ENCODE measurements around the gene TGFB1. TPM values are rescaled to one million over a fixed set of nuclear protein-coding genes. Genes with fewer than 3 reads are reported as not detected.
"Not testable (repeated sequence)": the region's sequence is repeated elsewhere in the genome, so short reads cannot be mapped to it uniquely, and the experiment has no call there.

TGFB1 gene
- total RNA-seq, 4 donors from 2014 or later = 11.4 to 26.9 (median 22.2) TPM

- intact Hi-C loops (cut with DNase I; ENCODE audit: low total_unique reads) = no loop called here
- TF ChIP-seq, protein P1, sequence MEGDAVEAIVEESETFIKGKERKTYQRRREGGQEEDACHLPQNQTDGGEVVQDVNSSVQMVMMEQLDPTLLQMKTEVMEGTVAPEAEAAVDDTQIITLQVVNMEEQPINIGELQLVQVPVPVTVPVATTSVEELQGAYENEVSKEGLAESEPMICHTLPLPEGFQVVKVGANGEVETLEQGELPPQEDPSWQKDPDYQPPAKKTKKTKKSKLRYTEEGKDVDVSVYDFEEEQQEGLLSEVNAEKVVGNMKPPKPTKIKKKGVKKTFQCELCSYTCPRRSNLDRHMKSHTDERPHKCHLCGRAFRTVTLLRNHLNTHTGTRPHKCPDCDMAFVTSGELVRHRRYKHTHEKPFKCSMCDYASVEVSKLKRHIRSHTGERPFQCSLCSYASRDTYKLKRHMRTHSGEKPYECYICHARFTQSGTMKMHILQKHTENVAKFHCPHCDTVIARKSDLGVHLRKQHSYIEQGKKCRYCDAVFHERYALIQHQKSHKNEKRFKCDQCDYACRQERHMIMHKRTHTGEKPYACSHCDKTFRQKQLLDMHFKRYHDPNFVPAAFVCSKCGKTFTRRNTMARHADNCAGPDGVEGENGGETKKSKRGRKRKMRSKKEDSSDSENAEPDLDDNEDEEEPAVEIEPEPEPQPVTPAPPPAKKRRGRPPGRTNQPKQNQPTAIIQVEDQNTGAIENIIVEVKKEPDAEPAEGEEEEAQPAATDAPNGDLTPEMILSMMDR (IDR thresholded peaks at IDR 0.05) = no peak
- TF ChIP-seq POLR2A (IDR thresholded peaks at IDR 0.05) = no peak
- 83% methylated on average over 11 of the region's 11 CpGs for WGBS, 2 donors
- DNase-seq (ENCODE audit: low spot score in 2 of 2) = no peak
- no peak overlapping the region for H3K4me3 ChIP-seq (ENCODE audit: low read depth, poor library complexity, severe bottlenecking)
These were observed 37.9 kb upstream of the TGFB1 start for GRCh38 chr19:41391618-41392017.

DNA sequence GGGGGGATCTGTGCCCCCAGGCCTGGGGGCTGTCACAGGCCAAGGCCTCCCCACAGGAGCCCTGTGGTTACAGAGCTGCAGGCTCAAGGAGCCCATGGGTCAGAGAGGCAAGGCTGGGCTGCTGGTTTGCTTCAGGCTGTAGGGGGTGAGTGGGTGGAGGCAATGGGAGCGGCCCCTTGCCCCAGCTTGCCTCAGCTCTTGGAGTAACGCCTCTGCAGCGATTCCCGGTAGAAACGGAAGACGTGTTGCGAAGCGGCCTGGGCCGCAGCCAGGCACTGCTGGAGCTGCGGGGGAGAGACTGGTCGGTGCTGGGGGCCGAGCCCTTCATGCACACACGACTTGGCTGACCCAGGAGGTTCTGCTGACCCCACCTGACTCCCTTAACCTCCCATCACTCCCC lies 32.7 kb upstream of the TGFB1 start:
- intact Hi-C loops (cut with DNase I; ENCODE audit: low total_unique reads) = no loop called here
- no peak for DNase-seq (ENCODE audit: low spot score in 2 of 2)
- 48 to 60% methylated on average over 13 of the region's 13 CpGs for WGBS, 2 donors
- H3K4me3 ChIP-seq (ENCODE audit: low read depth, poor library complexity, severe bottlenecking) = no peak overlapping the region
- TF ChIP-seq POLR2A (IDR thresholded peaks at IDR 0.05) = no peak
- TF ChIP-seq, protein P1 (IDR thresholded peaks at IDR 0.05) = no peak

DNA sequence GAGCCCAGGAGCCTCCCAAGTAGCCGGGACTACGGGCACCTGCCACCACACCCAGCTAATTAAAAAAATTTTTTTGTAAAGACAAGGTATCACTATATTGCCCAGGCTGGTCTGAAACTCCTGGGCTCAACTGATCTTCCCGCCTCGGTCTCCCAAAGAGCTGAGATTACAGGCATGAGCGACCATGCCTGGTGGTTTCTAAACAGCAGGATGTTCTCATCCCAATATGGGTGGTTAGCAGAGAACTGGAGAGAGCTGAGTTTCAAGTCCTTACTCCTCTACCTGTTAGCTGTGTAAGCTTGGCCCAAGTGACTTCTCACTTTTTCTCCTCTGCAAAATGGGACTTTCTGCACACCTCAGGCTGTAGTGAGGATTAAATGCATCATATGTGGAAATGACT lies 30.6 kb upstream of the TGFB1 start:
- TF ChIP-seq, protein P1 (IDR thresholded peaks at IDR 0.05) = no peak
- TF ChIP-seq POLR2A (IDR thresholded peaks at IDR 0.05) = no peak
- WGBS, 2 donors = 75 to 90% methylated on average over 5 of the region's 5 CpGs
- DNase-seq (ENCODE audit: low spot score in 2 of 2) = no peak
- H3K4me3 ChIP-seq (ENCODE audit: low read depth, poor library complexity, severe bottlenecking) = no peak overlapping the region
- intact Hi-C loops (cut with DNase I; ENCODE audit: low total_unique reads) = no loop called here

- intact Hi-C loops (cut with DNase I; ENCODE audit: low total_unique reads); DNase-seq (ENCODE audit: low spot score in 2 of 2); H3K4me3 ChIP-seq (ENCODE audit: low read depth, poor library complexity, severe bottlenecking): not testable (repeated sequence)
- WGBS, 2 donors = 93 to 94% methylated on average over 8 of the region's 8 CpGs
These were observed 27.8 kb upstream of the TGFB1 start for GRCh38 chr19:41381536-41381935.

DNA sequence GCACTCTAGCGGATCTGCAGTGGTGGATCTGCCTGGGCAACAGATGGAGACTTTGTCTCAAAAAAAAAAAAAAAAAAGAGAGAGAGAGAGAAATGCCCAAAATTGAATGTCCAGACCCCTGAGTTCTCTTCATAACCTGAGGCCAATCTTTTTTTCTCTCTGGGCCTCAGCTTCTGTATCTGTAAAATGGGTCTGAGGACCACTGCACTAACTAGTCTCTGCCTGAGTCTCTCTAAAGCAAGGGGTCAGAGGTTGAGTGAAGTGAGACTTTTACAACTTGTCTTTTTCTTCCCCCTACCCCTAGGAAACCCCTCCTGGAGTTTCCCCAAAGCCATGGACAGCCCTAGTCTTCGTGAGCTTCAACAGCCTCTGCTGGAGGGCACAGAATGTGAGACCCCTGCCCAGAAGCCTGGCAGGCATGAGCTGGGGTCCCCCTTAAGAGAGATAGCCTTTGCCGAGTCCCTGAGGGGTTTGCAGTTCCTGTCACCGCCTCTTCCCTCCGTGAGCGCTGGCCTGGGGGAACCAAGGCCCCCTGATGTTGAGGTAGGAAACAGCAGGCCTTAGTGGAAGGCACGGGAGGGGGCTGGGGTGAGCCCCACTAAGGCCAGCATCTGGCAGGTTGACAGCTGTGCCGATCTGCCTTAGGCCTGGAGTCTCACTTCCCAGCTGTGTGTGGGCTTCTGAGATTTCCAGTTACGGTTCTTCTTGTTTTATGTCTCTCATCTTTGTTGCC lies 24.4 kb upstream of the TGFB1 start:
- no peak for TF ChIP-seq POLR2A (IDR thresholded peaks at IDR 0.05)
- TF ChIP-seq, protein P1 (IDR thresholded peaks at IDR 0.05) = no peak
- no peak for DNase-seq (ENCODE audit: low spot score in 2 of 2)
- no peak overlapping the region for H3K4me3 ChIP-seq (ENCODE audit: low read depth, poor library complexity, severe bottlenecking)
- 70 to 72% methylated on average over 9 of the region's 9 CpGs for WGBS, 2 donors
- intact Hi-C loops (cut with DNase I; ENCODE audit: low total_unique reads) = no loop called here

DNA sequence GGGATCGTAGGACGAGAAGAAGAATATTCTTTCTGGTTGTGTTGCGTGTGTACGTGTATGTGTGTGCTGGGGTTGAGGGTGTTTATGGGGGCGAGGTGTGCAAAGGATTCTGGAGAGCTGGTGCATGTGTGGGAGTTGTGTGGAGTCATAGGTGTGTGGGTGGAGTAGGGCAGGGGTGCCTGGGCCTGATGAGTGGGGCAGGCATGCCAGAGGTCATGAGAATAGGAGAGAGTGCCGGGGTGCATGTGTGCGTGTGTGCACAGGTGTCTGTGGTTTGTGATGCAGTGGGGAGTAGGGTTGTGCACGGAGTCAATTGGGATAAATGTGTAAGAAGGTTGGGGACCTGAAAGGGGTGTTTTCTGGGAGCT lies 23.3 kb upstream of the TGFB1 start:
- intact Hi-C loops (cut with DNase I; ENCODE audit: low total_unique reads) = no loop called here
- no peak for DNase-seq (ENCODE audit: low spot score in 2 of 2)
- no peak for TF ChIP-seq POLR2A (IDR thresholded peaks at IDR 0.05)
- TF ChIP-seq, protein P1 (IDR thresholded peaks at IDR 0.05) = no peak
- WGBS, 2 donors = 44 to 48% methylated on average over 8 of the region's 8 CpGs
- peak overlapping the region; percentile 54 for H3K4me3 ChIP-seq (ENCODE audit: low read depth, poor library complexity, severe bottlenecking)
